Measurements from ENCODE around the gene ATF3.

ATF3 gene

GRCh38 chr1:212623603-212624002, 15.0 kb downstream of the ATF3 start:
- no peak for ATAC-seq
- TF ChIP-seq ISL1 (CRISPR knock-in tag; IDR thresholded peaks at IDR 0.05) (no peak), ZC3H10 (CRISPR knock-in tag; IDR thresholded peaks at IDR 0.05) (no peak), ARNTL (CRISPR knock-in tag; IDR thresholded peaks at IDR 0.05; ENCODE audit: borderline replicate concordance, low read depth) (no peak), SNAI2 (CRISPR knock-in tag; IDR thresholded peaks at IDR 0.05) (no peak), ZNF8 (CRISPR knock-in tag; IDR thresholded peaks at IDR 0.05) (no peak), GLIS3 (CRISPR knock-in tag; IDR thresholded peaks at IDR 0.05) (no peak), TCF4 (CRISPR knock-in tag; IDR thresholded peaks at IDR 0.05; ENCODE audit: borderline replicate concordance) (no peak), PATZ1 (CRISPR knock-in tag; IDR thresholded peaks at IDR 0.05; ENCODE audit: borderline replicate concordance) (no peak), ZFP3 (CRISPR knock-in tag; IDR thresholded peaks at IDR 0.05) (no peak), BACH2 (CRISPR knock-in tag; IDR thresholded peaks at IDR 0.05; ENCODE audit: borderline replicate concordance) (no peak)
- TF ChIP-seq, protein P1, sequence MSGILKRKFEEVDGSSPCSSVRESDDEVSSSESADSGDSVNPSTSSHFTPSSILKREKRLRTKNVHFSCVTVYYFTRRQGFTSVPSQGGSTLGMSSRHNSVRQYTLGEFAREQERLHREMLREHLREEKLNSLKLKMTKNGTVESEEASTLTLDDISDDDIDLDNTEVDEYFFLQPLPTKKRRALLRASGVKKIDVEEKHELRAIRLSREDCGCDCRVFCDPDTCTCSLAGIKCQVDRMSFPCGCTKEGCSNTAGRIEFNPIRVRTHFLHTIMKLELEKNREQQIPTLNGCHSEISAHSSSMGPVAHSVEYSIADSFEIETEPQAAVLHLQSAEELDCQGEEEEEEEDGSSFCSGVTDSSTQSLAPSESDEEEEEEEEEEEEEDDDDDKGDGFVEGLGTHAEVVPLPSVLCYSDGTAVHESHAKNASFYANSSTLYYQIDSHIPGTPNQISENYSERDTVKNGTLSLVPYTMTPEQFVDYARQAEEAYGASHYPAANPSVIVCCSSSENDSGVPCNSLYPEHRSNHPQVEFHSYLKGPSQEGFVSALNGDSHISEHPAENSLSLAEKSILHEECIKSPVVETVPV (CRISPR knock-in tag; IDR thresholded peaks at IDR 0.05): no peak

GRCh38 chr1:212624976-212625501, 16.5 kb downstream of the ATF3 start:
- TF ChIP-seq ESRRG (CRISPR knock-in tag; IDR thresholded peaks at IDR 0.05) (no peak), ZC3H10 (CRISPR knock-in tag; IDR thresholded peaks at IDR 0.05) (no peak)
- ATAC-seq: no peak

DNA sequence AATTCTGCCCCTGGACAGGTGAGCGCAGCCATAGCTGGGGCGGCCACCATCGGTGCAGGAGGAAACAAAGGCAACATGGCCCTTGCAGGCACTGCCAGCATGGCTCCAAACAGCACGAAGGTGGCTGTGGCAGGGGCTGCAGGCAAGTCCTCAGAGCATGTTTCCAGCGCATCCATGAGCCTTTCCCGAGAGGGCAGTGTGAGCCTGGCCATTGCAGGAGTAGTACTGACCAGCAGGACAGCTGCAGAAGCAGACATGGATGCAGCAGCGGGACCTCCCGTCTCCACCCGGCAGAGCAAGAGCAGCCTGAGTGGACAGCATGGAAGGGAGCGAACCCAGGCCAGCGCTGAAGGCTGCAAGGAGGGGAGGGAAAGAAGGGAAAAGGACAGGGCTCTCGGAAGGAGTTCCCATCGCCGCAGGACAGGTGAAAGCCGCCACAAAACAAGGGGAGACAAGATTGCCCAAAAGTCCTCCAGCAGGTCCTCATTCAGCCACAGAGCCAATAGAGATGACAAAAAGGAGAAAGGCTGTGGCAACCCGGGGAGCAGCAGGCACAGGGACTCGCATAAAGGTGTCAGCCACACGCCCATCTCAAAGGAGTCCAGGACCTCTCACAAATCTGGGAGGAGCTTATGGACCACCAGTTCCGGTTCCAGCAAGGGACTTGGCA, 17.4 kb downstream of the ATF3 start:
- no peak for ATAC-seq
- TF ChIP-seq PPARA (CRISPR knock-in tag; IDR thresholded peaks at IDR 0.05; ENCODE audit: borderline replicate concordance) (no peak), ZFP3 (CRISPR knock-in tag; IDR thresholded peaks at IDR 0.05) (no peak), TOX (CRISPR knock-in tag; IDR thresholded peaks at IDR 0.05; ENCODE audit: borderline replicate concordance) (no peak), ISL1 (CRISPR knock-in tag; IDR thresholded peaks at IDR 0.05) (no peak), ZNF8 (CRISPR knock-in tag; IDR thresholded peaks at IDR 0.05) (no peak), ZC3H10 (CRISPR knock-in tag; IDR thresholded peaks at IDR 0.05) (no peak), TSHZ2 (CRISPR knock-in tag; IDR thresholded peaks at IDR 0.05) (no peak), SNAI2 (CRISPR knock-in tag; IDR thresholded peaks at IDR 0.05) (no peak)

GRCh38 chr1:212628046-212628445, 19.5 kb downstream of the ATF3 start:
- no peak for ATAC-seq
- TF ChIP-seq ESRRG (CRISPR knock-in tag; IDR thresholded peaks at IDR 0.05): no peak
- 0 out of 2 replicates have a peak, but pooled peaks have one; percentile 12 for TF ChIP-seq TCF4 (CRISPR knock-in tag; IDR thresholded peaks at IDR 0.05; ENCODE audit: borderline replicate concordance)

- ATAC-seq: no peak
- TF ChIP-seq ZNF70 (CRISPR knock-in tag; IDR thresholded peaks at IDR 0.05) (no peak), SNAI2 (CRISPR knock-in tag; IDR thresholded peaks at IDR 0.05) (no peak), ZNF8 (CRISPR knock-in tag; IDR thresholded peaks at IDR 0.05) (no peak), TSHZ2 (CRISPR knock-in tag; IDR thresholded peaks at IDR 0.05) (no peak), ESRRG (CRISPR knock-in tag; IDR thresholded peaks at IDR 0.05) (no peak), PPARA (CRISPR knock-in tag; IDR thresholded peaks at IDR 0.05; ENCODE audit: borderline replicate concordance) (no peak), TCF4 (CRISPR knock-in tag; IDR thresholded peaks at IDR 0.05; ENCODE audit: borderline replicate concordance) (no peak), ZNF565 (CRISPR knock-in tag; conservative IDR thresholded peaks at IDR 0.05; ENCODE audit: low read depth) (no peak), ZFP30 (CRISPR knock-in tag; IDR thresholded peaks at IDR 0.05) (no peak), ISL1 (CRISPR knock-in tag; IDR thresholded peaks at IDR 0.05) (no peak), ARNTL (CRISPR knock-in tag; IDR thresholded peaks at IDR 0.05; ENCODE audit: borderline replicate concordance, low read depth) (no peak), TOX (CRISPR knock-in tag; IDR thresholded peaks at IDR 0.05; ENCODE audit: borderline replicate concordance) (no peak), OSR1 (CRISPR knock-in tag; IDR thresholded peaks at IDR 0.05) (no peak)
- TF ChIP-seq, protein P1 (CRISPR knock-in tag; IDR thresholded peaks at IDR 0.05): no peak
Observed at GRCh38 chr1:212628813-212629415, 20.4 kb downstream of the ATF3 start.

Data from SK-N-SH treated with all-trans-retinoic acid at 6 μM for 48 hours (cell line).